Measurements from ENCODE around the gene CMPK1.
A peak's percentile ranks its signal among the peaks of the same experiment; 100 is the strongest.

Gene CMPK1

GRCh38 chr1:47399138-47399845 is 65.7 kb downstream of the CMPK1 start:
- no peak for DNase-seq

- no peak for DNase-seq
Measured at GRCh38 chr1:47399846-47400155, 66.2 kb downstream of the CMPK1 start.

GRCh38 chr1:47401761-47402160 is 68.2 kb downstream of the CMPK1 start:
- no peak for DNase-seq

- DNase-seq: no peak
Measured at GRCh38 chr1:47402591-47402990, 69.0 kb downstream of the CMPK1 start.

- DNase-seq: no peak
Measured at GRCh38 chr1:47403321-47403910, 69.8 kb downstream of the CMPK1 start.

DNA sequence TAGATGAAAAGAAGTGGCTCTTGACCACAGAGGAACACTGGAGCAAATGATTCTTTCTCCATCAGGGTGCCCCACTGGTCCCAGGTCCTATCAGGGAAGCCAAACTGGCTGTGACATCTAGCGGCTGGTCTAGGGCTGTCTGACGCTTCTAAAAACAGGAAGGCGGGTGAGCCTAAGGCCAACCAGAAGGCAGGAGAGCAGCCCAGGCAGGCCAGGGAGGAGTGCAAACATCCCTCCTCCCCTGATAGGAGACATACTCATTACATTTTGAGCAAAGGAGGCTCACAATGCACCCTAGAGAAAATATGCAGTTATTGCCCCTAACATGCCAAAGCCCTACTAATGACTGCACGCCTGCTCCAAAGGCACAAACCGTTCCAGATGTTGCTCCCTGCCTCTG is 72.1 kb downstream of the CMPK1 start:
- DNase-seq: no peak

DNA sequence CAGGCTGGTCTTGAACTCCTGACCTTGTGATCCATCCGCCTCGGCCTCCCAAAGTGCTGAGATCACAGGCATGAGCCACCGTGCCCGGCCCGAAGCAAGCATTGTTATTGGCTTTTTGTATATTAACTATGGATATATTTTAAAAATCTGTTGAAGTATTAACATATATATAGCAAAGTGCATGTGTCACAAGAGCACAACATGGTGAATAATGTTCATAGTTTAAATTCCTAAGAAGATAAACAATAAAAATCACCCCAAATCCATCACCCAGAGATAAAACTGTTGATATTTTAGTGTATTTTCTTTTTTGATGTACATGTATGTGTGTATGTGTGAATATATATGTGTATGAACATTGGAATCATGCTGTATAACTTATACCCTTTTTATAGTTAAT is 73.4 kb downstream of the CMPK1 start:
- no peak for DNase-seq

DNA sequence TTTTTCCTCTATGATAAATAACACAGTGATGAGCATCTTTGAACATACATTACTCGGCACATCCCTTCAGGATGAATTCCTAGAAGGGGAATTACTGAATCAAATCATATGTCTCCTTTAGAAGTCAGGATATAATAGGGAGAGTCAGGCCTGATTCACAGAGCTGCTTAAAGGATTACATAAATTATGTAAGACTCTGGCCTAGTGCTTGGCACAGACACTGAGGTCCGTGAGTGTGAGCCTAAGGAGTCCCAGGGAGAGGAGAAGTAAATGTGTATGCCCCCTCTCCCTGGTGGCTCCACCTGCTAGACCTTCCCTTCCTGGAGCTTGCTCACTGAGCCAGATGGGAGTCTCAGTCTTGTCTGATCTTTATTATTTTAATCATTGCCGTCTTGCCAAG is 73.9 kb downstream of the CMPK1 start:
- DNase-seq: no peak

DNA sequence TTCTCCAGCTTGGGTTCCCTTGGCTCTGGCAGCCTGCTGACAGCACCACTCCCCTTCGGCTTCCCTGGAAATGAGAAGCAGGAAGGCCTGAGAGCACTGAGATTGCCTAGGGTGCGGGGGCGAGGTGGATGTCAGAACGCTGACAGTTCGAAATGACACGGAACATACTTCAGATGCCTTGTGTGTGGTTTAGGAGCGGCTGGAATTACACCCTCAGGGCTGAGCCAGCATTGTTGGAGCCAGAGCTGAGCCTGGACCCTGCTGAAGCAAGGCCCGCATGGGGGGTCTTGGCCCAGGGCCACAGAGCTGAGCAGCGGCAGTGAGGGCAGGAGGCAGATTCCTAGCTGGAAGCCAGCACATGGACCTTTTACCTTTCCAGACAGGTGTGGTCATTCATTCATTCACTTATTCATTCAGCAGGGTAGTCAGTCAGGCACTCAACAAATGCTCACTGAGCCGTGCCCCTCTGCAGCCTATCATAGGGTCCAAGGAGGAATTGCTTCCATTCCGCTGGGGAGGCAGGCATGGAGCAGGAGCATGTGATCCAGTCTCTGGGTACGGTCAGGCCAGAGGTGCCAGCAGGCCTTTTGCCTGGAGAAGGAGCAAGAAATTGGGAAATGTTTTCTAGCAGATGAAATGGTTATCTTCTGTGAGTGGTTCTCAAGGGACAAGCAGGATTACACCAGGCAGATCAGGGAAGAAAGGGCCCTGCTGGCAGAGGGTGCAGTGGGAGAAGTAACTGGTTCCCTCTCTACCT is 75.9 kb downstream of the CMPK1 start:
- DNase-seq: peak; percentile 69

DNA sequence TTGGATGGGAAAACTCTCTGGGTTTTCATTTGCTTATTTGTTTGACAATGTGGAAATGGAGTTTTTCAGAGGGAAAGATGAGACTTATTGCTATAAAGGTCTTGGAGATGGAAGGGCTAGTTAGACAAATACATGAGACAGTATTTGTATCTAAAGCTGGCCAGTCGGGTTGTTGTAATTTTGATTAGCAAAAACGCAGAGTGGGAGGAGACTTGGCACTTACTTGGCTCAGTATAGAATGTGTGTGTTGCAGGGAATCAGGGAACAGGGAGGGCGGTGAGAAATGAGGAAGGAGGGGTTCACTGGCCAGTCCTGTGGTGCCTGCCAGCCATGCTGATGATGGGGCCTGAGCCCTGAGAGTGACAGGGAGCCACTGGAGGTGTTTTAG is 76.5 kb downstream of the CMPK1 start:
- DNase-seq: no peak

DNA sequence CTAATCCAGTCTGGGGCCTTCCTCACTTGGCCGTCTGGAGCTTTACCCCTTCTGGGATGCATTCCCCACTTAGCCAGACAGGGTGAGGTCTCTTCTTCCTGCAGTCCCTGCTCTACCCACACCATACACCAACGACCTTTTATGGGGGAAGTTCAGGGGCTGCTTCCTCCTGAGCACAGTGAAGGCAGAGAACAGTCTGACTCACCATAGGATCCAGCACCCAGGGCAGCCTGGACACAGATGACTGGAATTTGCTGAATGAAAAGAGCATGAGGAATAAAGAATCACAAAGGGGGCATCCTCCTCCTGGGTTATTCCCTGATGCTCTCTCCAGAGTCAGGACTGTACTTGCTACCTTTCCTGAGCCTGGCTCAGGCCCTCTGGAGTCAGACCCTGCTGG is 77.8 kb downstream of the CMPK1 start:
- DNase-seq: peak; percentile 54

DNA sequence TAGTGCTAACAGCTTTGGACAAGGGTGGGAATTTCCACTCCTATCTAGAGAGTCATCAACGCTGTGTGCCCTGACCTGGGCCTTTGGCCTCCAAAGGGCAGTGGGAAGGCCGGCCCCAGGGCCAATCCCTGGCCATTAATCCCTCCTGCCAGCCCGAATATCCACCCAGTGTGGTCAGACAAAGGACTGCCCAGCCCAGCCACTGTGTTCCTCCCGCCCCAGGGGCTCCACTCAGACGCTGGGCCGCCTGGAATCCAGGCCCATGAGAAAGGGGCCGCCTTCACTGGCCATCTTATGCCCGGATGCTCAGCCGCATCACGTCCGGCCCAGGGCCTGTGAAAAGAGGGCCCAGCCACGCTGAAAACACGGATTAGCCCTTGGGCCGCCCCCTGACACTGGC is 78.8 kb downstream of the CMPK1 start:
- DNase-seq: no peak

DNA sequence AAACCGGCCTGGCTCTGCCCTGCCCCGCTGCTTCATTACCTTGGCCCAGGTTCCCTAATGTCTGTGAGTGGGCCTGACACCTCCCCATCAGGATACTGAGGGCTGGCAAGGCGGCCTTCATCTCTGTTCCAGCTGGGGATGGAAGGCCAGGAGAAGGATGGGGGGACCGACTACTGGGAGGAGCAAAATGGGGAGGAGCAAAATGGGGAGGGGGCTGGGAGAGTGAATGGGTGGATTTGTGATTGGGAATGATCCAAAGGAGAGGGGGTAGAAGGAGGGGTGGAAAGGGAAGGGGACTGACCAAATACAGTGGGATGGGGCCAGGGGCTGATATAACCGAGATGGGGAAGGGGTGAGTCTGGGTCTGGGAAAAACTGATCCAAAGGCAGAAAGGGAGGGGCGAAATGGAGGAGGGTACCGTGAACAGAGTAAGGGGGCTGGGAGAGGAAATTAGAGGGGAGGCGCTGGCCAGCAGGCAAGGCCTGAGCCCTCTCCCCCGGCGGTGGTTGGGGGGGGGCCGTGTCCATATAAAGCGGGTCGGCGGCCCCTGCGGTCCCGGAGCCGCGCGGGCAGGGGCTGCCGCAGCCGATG is 82.2 kb downstream of the CMPK1 start, which contains the start of gene FOXE3:
TSS of gene FOXE3 (plus strand) at position 558 of the 591 bp plus-strand sequence. CDS start at position 589, 31 bp downstream.
- no peak for DNase-seq

DNA sequence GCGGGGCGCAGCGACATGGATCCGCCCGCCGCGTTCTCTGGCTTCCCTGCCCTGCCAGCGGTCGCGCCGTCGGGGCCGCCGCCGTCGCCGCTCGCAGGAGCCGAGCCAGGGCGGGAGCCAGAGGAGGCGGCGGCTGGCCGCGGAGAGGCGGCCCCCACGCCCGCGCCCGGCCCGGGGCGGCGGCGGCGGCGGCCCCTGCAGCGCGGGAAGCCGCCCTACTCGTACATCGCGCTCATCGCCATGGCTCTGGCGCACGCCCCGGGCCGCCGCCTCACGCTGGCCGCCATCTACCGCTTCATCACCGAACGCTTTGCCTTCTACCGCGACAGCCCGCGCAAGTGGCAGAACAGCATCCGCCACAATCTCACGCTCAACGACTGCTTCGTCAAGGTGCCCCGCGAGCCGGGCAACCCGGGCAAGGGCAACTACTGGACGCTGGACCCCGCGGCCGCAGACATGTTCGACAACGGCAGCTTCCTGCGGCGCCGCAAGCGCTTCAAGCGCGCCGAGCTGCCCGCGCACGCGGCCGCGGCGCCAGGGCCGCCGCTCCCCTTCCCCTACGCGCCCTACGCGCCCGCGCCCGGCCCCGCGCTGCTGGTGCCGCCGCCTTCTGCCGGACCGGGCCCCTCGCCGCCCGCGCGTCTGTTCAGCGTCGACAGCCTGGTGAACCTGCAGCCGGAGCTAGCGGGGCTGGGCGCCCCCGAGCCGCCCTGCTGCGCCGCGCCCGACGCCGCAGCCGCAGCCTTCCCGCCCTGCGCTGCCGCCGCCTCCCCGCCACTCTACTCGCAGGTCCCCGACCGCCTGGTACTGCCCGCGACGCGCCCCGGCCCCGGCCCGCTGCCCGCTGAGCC is 83.0 kb downstream of the CMPK1 start:
- DNase-seq: no peak

GRCh38 chr1:47417170-47418044 is 83.8 kb downstream of the CMPK1 start:
- DNase-seq: no peak

DNA sequence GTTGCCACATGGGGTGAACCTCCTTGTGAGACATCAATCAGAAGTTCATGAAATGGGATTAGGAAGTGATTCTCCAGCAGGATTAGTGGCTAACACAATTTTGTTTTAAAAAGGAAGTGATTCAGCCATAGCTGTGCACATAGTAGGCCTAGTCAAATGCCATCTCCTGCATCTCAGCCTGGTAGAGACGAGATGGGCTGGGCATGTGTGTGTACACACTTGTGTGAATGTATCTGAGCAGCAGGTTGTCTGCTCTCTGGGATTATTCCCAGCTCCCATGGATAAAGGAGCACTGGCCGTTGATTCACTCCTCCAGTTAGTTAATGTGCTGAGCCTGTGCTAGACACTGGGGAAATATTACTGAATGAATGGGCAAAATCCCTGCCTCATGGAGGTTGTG is 84.5 kb downstream of the CMPK1 start:
- DNase-seq: no peak

- DNase-seq: no peak
Measured at GRCh38 chr1:47418681-47419325, 85.2 kb downstream of the CMPK1 start.

GRCh38 chr1:47420547-47420946 is 87.0 kb downstream of the CMPK1 start:
- no peak for DNase-seq

GRCh38 chr1:47423872-47424271 is 90.3 kb downstream of the CMPK1 start:
- no peak for DNase-seq

DNA sequence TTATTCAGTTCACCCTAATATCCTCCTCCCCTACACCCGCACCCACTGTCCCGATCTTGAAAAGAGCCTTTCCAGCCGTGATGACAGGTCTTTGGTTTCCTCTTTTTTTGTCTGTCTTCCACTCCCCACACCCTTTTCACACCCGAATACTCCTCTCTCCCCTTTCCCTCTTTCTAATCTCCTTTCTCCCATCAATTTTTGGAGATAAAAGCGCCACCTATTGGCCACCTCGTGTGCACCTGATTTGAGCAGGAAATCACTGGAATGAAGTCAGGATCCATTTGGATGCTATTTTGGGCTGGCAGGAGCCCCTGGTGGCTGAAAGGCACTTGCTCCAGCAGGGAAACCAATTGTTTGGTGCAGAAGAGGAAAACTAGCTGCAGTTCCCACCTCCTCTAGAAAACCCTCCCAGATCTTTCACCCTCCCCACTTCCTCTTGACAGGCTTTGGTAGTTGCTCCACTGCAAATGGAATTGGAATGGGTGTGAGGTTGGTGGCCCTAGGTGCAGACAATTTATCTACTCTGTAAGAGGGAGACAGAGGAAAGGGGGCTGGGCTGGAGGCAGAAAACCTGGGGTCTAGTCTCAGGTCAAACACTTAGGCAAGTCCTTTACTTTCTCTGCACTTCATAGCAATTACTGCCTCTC is 90.9 kb downstream of the CMPK1 start:
- DNase-seq: peak; percentile 12

Measured in kidney glomerular epithelial cell (primary cell).